ENCODE results near the gene PNKP. TPM values are rescaled to one million over a fixed set of nuclear protein-coding genes. Genes with fewer than 3 reads are reported as not detected.
A peak's percentile ranks its signal among the peaks of the same experiment; 100 is the strongest.

The PNKP gene
- total RNA-seq, result 100 to 1,000 TPM; 110 to 120 (median 110) TPM

DNA sequence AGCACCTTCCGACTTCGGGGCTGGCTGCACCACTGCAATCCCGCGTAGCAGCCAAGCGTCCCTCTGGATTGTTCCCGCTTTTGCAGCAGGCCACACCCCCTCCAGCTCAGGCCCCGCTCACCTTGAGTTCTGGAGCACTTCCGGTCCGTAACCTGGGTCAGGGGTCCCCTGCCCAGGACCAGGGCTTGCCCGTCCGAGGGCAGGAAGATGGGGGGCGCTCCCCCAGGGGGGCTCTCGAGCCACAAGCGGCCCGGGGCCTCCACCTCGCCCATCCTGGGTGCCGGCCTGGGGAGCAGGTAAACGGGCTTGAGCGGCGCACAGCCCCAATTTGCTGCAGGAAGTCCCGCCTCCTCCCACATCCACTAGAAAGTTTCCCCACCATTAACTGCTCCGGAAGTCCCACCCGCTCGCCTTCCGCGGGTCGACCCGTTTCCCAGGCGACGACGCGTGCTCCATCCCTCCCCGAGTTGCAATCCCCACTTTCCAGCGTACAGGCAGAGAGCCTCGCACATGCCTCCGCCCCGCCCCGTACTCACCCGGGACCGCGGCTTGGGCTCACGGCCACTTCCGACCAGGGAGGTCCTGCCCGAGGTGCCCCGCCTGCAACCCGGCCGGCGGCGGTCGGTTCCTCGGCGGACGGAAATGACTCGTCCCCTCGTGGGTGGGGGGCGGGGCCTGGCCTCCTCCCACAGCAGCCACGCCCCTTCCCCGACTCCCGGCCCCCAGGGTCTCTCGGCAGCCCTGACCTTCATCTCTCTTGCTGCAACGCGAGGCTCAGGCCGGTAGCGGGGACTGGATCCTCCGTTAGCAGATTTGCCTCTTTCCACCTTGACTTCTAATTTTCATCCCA lies at the start of gene PNKP:
PNKP (minus strand) TSS at position 644 of the 850 bp plus-strand sequence; CDS start at position 272, 372 bp downstream.
- peak; percentile 61 to 62 for ATAC-seq
- no peaks in the 10 kb centered on the region for H3K27me3 Mint-ChIP-seq (ENCODE audit: low read depth)
- H3K9me3 Mint-ChIP-seq, result no peaks in the 10 kb centered on the region
- H3K4me3 Mint-ChIP-seq, result peak within 1 kb of the TSS; percentile 97
- H3K36me3 Mint-ChIP-seq (ENCODE audit: insufficient read depth), result peaks cover 16% of the 10 kb centered on the region
- peaks cover 50% of the 10 kb centered on the region for H3K4me1 Mint-ChIP-seq (ENCODE audit: low read depth)
- peak; percentile 83 for DNase-seq

DNA sequence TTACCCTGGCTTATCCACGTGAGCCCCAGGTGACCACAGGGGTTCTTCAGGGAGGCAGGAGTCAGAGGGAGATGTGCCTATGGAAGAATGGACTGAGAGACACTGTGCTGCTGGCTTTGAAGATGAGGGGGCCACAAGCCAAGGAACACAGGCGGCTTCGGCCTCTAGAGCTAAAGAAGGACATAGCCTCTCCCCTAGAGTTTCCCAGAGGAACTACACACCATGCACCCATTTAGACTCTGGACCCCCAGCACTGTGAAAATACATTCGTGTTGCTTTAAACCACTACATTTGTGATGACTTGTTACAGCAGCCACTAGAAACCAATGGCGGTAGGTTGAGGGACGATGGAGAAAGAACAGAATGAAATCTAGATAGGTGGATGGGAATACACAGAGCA lies 47.9 kb upstream of the PNKP start:
- DNase-seq (no peak), ATAC-seq (no peak)
- peaks cover 38% of the 10 kb centered on the region for H3K4me1 Mint-ChIP-seq (ENCODE audit: low read depth)
- peaks cover 43% of the 10 kb centered on the region for H3K36me3 Mint-ChIP-seq (ENCODE audit: insufficient read depth)
- no peaks in the 10 kb centered on the region for H3K9me3 Mint-ChIP-seq
- no peaks in the 10 kb centered on the region for H3K27me3 Mint-ChIP-seq (ENCODE audit: low read depth)
- H3K4me3 Mint-ChIP-seq, result no peak overlapping the region

DNA sequence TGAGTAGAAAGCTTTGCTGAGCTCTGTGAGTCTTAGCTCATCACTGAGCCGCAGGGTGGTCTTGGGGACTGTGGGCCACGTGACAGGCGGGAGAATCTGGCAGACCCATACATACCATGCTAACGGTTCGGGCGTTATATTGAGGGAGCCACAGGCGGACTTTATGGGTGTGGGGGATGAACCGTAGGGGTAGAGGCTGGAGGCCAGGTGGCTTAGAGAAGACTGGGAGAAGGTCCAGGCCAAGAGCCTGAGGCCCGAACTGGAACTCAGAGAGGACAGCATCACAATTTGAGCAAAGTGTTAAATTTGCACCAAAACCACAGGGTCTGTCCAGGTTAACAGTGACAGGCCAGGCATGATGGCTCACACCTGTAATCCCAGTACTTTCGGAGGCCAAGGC lies 46.3 kb upstream of the PNKP start:
- peaks cover 49% of the 10 kb centered on the region for H3K36me3 Mint-ChIP-seq (ENCODE audit: insufficient read depth)
- no peaks in the 10 kb centered on the region for H3K9me3 Mint-ChIP-seq
- no peak overlapping the region for H3K4me3 Mint-ChIP-seq
- peaks cover 36% of the 10 kb centered on the region for H3K4me1 Mint-ChIP-seq (ENCODE audit: low read depth)
- DNase-seq (no peak), ATAC-seq (no peak)
- H3K27me3 Mint-ChIP-seq (ENCODE audit: low read depth), result no peaks in the 10 kb centered on the region

DNA sequence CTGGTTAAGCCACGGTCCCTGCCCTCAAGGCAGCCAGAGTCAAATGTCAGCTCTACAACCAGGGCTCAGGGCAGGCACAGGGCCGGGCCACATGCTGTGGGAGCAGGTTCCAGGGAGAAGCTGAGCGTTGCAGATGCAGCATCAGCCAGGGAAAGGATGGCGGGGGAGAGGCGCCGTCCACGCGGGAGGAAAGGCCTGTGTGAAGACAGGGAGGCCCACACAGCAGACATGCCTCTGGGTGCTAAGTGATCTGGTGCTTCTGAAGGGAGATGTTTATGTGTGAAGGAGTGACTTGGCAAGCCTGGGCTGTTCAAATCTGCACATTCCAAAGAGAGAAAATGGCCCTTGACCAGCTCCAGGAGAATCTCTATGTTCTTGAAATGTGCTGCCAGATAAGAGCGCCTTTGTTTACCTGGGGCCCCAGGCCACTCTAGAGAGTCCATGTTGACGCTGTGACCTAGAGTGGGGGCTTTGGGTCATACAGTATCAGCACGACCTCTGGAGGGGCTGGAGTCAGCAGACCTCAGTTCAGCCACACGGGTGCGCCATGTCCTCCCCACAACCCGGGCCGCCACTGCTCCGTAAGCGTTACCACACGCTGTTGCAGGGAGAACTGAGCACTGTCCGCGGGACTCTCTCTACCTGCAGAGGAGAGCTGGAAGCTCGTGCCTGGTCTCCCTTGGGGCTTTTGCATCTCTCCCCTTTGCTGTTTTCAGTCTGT lies 45.7 kb upstream of the PNKP start:
- ATAC-seq (no peak), DNase-seq (no peak)
- Mint-ChIP-seq H3K4me1 (ENCODE audit: low read depth) (peaks cover 36% of the 10 kb centered on the region), H3K9me3 (no peaks in the 10 kb centered on the region), H3K4me3 (no peak overlapping the region), H3K27me3 (ENCODE audit: low read depth) (no peaks in the 10 kb centered on the region), H3K36me3 (ENCODE audit: insufficient read depth) (peaks cover 54% of the 10 kb centered on the region)

DNA sequence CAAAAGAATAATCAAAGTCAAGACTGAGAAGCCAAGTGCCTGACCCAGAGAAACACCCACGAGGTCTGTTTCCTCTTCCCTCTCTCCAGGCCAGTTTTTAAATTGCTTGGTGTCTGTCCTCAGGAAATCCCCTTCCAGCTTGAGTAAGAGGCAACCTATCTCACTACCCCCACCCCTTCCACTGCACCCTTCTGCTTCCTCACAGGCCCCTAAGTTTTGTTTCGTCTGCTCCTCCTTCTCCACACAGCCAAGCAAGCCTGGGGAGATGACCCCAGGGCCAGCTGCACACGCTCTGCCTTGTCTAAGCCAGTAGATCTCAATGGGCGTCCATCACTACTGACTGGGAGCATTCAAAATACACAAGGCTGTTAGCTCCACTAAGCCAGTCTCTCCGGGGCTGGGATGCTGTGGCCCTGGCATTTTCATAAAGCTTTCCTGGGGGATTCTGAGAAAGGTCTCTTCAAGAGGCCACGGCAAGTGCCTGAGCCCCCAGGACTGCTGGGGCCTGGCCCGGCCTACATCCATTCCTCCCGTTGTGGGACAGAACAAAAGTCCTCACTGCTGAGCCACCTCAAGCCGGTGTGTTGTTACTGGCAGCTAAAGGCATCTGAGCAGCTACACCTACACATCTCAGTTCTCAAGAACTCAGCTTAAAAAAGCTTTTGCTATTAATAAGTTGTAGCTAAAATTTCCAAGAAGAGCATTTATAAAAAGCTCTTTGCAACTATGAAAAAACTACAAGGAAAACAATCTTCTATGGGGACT lies 44.2 kb upstream of the PNKP start:
- Mint-ChIP-seq H3K27me3 (ENCODE audit: low read depth) (no peaks in the 10 kb centered on the region), H3K4me1 (ENCODE audit: low read depth) (peaks cover 37% of the 10 kb centered on the region), H3K36me3 (ENCODE audit: insufficient read depth) (peaks cover 59% of the 10 kb centered on the region), H3K4me3 (peak overlapping the region; percentile 39), H3K9me3 (no peaks in the 10 kb centered on the region)
- no peak for DNase-seq
- ATAC-seq, result peak; percentile 80 to 84

DNA sequence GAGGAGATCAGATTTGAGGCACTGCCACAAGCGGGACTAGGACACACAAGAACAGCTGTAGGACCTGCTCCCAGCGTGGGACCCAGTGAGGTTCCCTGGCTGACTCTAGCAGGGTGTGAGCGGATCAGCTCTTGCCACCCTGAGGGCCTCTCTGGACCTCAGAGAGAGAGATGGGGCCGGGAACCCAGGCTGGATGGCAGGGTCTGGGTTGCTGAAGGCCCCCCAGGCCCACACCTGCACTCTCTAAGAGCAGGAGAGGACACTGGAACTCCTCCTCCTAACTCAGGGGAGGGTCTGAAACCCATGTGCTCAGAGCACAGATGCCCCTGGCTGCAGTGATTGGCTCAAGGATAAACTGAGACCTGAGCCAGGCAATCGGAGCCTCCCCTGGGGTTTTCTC lies 42.8 kb upstream of the PNKP start:
- Mint-ChIP-seq H3K9me3 (no peaks in the 10 kb centered on the region), H3K4me1 (ENCODE audit: low read depth) (peaks cover 38% of the 10 kb centered on the region), H3K36me3 (ENCODE audit: insufficient read depth) (peaks cover 55% of the 10 kb centered on the region), H3K27me3 (ENCODE audit: low read depth) (no peaks in the 10 kb centered on the region), H3K4me3 (no peak overlapping the region)
- DNase-seq (no peak), ATAC-seq (no peak)

DNA sequence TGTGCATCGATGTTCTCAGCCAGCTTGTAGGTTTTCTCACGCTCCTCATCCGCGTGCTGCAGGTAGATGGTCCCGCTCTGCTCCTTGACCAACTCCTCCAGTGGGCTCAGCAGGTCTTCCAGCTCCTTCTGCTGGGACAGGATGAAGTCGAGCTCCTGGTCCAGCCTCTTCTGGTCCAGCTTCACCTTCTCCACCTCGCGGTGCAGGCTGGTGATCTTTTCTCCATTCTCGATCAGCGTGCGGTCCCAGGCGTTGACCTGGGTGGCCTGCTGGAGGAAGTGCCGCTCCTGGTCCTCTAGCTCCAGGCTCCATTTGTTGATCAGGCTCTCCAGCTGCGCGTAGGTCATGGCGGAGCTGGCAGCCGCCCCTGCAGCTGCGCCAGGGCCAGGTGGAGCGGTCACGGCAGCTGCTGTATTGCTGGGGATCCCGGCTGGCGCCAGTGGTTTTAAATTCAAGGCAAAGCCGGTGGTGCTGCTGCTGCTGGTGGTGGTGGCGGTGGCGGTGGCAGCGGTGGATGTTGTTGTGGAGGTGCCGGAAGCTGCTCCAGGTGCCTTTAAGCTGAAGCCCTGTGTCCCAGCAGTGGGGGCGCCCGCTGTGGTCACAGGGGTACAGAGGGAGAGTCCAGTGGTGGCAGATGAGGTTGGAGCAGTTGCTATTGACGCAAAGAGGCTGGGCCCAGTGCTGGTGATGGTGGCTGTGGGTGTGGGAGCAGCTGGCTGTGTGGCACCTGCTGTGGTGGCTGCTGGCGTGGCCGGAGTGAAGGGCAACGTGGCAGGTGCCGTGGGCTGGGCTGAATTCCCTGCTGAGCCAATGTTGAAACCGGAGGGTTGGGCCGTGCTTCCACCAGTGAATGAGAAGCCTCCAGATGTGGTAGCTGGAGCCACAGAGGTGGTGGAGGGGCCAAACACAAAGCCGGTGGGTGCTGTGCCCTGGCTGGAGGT lies 41.4 kb upstream of the PNKP start:
- peaks cover 46% of the 10 kb centered on the region for H3K36me3 Mint-ChIP-seq (ENCODE audit: insufficient read depth)
- no peaks in the 10 kb centered on the region for H3K9me3 Mint-ChIP-seq
- DNase-seq (no peak), ATAC-seq (no peak)
- H3K4me1 Mint-ChIP-seq (ENCODE audit: low read depth), result peaks cover 40% of the 10 kb centered on the region
- H3K27me3 Mint-ChIP-seq (ENCODE audit: low read depth), result no peaks in the 10 kb centered on the region
- no peak overlapping the region for H3K4me3 Mint-ChIP-seq

DNA sequence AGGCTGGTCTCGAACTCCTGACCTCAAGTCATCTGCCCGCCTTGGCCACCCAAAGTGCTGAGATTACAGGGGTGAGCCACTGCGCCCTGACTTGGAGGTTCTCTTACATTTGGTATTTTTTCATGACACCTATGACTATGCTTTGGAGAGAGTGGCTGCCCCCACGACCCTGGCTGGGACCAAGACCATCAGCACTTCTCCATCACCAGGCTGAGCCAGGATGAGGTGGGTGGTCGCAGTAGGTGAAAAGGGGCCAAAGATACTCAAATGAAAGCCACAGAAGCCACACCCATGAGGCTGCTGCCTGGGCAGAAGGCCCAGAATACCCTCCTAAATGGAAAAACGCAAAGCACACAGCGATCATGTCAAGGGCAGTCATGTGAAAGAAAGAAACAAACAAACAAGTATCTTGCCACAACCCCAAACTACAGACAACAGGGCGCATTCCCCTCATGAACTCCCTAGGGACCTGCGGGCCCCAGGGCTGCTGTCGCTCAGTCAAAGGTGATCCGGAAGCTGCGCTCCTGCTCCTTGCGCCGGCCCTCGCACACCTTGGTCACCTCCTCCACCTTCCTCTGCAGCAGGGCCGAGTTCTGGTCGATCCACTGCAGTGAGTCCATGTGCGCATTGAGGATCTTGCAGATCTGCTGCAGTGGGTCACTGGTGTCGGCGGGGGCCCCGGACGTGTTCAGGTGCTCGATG lies 40.5 kb upstream of the PNKP start:
- no peaks in the 10 kb centered on the region for H3K27me3 Mint-ChIP-seq (ENCODE audit: low read depth)
- peaks cover 38% of the 10 kb centered on the region for H3K36me3 Mint-ChIP-seq (ENCODE audit: insufficient read depth)
- DNase-seq, result no peak
- ATAC-seq, result no peak
- peaks cover 33% of the 10 kb centered on the region for H3K4me1 Mint-ChIP-seq (ENCODE audit: low read depth)
- no peak overlapping the region for H3K4me3 Mint-ChIP-seq
- H3K9me3 Mint-ChIP-seq, result no peaks in the 10 kb centered on the region

DNA sequence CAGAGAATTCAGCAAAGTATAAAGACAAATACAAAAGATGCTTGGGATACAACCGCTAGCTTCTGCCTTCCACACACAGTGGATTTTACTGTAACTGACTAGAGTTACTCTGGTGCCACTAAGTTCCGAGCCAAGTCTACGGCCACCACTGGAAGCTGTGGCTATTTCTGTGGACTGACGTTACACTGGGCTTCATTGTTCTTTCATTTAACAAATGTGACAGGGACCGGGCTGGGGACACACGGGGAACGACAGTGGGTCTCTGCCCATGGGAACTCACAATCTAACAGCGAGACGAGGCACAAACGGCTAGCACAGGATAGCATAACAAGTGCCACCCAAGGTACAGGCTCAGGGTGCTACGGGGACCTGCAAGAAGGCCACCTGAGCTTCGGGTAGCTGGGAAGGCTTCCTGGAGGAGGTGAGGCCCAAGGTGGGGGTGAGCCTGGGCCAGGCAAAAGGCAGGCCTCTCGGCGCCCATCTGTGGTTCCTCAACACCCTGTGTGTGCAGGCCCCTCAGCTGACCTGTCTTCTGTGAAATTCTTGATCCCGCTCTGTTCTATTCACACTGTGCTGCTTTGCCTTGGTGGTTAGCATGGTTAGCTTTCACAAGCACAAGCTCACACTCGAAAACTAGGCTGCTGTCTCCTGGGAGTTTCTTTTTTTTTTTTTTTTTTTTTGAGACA lies 39.6 kb upstream of the PNKP start:
- Mint-ChIP-seq H3K9me3 (no peaks in the 10 kb centered on the region), H3K36me3 (ENCODE audit: insufficient read depth) (peaks cover 33% of the 10 kb centered on the region), H3K4me3 (no peak overlapping the region), H3K4me1 (ENCODE audit: low read depth) (peaks cover 28% of the 10 kb centered on the region), H3K27me3 (ENCODE audit: low read depth) (no peaks in the 10 kb centered on the region)
- ATAC-seq (no peak), DNase-seq (no peak)

DNA sequence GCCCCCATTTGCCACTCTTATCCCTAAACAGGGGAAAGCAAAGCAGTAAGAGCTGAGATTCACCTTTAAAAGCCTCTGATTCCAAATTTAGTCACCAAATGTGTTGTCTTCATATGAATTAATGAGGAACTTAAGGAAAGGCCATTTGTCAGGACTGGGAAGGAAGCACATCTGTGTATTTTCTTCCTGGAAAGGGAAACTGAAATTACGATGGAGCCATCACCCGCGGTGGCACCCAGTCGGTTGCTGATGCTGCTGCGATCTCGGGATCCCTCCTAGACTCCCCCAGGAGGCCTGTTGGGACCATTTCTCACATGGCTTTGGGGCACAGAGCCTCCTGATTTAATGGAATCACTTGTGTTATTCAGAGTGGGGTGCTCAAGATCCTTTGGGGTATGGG lies 36.8 kb upstream of the PNKP start:
- Mint-ChIP-seq H3K27me3 (ENCODE audit: low read depth) (no peaks in the 10 kb centered on the region), H3K36me3 (ENCODE audit: insufficient read depth) (peaks cover 21% of the 10 kb centered on the region), H3K4me1 (ENCODE audit: low read depth) (peaks cover 14% of the 10 kb centered on the region), H3K4me3 (no peak overlapping the region), H3K9me3 (no peaks in the 10 kb centered on the region)
- ATAC-seq (no peak), DNase-seq (no peak)

DNA sequence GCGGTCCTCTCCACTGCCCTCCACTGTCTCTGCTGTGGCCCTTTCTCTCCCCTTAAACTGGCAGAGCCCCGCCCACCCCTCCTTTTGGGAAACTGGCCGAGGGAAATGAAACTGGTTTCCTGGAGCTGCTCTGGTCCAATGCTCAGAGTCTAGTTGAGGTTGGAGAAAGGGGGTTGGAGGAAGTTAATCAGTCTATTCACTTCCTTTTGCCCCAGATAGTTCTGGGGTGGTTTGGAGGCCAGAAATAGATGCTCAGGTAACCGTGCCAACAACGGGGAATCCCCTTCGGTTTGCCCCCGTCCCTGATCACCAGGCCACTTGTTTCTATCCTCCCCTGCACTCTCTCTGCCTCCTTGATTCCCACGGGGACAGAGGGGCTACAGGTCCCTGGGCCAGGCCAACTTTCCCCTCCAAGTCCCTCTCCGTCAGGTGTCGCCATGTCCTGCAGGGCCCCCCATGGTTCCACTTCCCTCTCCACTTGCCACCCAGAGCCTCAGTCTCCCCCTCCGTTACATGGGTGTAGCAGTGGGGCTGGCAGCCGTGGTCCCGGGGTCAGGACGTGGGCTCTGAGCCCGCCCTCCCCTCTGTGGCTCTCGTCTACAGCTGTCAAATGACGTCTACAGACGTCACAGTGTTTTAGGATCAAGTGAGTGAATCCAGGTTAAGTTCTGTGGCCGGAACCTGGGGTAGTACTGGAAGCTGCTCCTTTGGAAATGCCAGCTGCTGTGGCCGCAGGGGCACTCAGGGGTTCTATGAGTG lies 29.7 kb upstream of the PNKP start, which contains the start of gene IL4I1:
IL4I1 (minus strand) TSS at position 25 of the 759 bp plus-strand sequence. CDS start 727 bp downstream, outside the sequence.
- H3K4me1 Mint-ChIP-seq (ENCODE audit: low read depth), result peaks cover 40% of the 10 kb centered on the region
- H3K27me3 Mint-ChIP-seq (ENCODE audit: low read depth), result no peaks in the 10 kb centered on the region
- ATAC-seq (peak; percentile 45 to 46), DNase-seq (peak; percentile 58)
- no peaks in the 10 kb centered on the region for H3K36me3 Mint-ChIP-seq (ENCODE audit: insufficient read depth)
- peak within 1 kb of the TSS; percentile 81 for H3K4me3 Mint-ChIP-seq
- H3K9me3 Mint-ChIP-seq, result no peaks in the 10 kb centered on the region
